ENCODE measurements around the gene TRMT6.

- TF ChIP-seq RAD21 (IDR thresholded peaks at IDR 0.05; ENCODE audit: insufficient read depth, low read depth, low read length), result no peak
- no peak for TF ChIP-seq SP1 (IDR thresholded peaks at IDR 0.05; ENCODE audit: low read depth, low read length)
- TF ChIP-seq EZH2 (IDR thresholded peaks at IDR 0.05; ENCODE audit: borderline replicate concordance, control insufficient read depth, low read depth, low read length), result no peak
- TF ChIP-seq POLR2A (IDR thresholded peaks at IDR 0.05; ENCODE audit: low read depth, low read length), result no peak
Observed at GRCh38 chr20:5931411-5931810, 18.9 kb downstream of the TRMT6 start.

Data from GM12878 (cell line).